Measurements from ENCODE around the gene TRANK1.
A peak's percentile ranks its signal among the peaks of the same experiment; 100 is the strongest.
"Not testable (repeated sequence)": the region's sequence is repeated elsewhere in the genome, so short reads cannot be mapped to it uniquely, and the experiment has no call there.

The TRANK1 gene

GRCh38 chr3:36881735-36882134 lies 63.1 kb downstream of the TRANK1 start:
- no peak for DNase-seq

GRCh38 chr3:36879842-36880241 lies 65.0 kb downstream of the TRANK1 start:
- DNase-seq, result not testable (repeated sequence)

GRCh38 chr3:36877930-36878685 lies 66.7 kb downstream of the TRANK1 start:
- no peak for DNase-seq

- peak; percentile 84 for DNase-seq
Observed at GRCh38 chr3:36876181-36876936, 68.5 kb downstream of the TRANK1 start.

- no peak for DNase-seq
Observed at GRCh38 chr3:36875397-36875796, 69.5 kb downstream of the TRANK1 start.

- DNase-seq, result no peak
Observed at GRCh38 chr3:36874424-36874823, 70.4 kb downstream of the TRANK1 start.

GRCh38 chr3:36871379-36872126 lies 73.3 kb downstream of the TRANK1 start:
- DNase-seq, result no peak

GRCh38 chr3:36868614-36869436 lies 76.0 kb downstream of the TRANK1 start:
- peak; percentile 65 for DNase-seq

GRCh38 chr3:36867810-36868209 lies 77.0 kb downstream of the TRANK1 start:
- DNase-seq, result no peak

GRCh38 chr3:36866368-36866767 lies 78.5 kb downstream of the TRANK1 start:
- no peak for DNase-seq

GRCh38 chr3:36864180-36865053 lies 80.4 kb downstream of the TRANK1 start:
- no peak for DNase-seq

GRCh38 chr3:36862076-36862755 lies 82.6 kb downstream of the TRANK1 start:
- DNase-seq, result no peak

DNA sequence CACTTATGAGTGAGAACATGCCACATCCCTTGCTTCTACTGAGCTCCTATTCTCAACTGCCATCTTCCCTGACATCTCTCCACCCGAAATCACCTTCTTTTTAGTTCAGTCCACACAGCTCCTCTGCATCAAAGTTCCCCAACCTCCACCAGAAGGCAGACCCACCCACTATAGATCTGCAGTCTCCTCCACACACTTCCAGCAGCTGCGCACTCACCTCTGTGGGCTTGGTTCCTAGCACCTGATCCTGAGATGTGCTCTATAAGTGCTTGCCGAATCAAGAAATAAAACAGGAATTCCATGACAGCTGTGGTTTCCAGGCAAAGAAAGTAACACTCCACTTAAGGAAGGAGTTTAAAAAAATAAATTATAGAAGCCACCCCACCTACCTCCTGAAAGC lies 85.4 kb downstream of the TRANK1 start:
- DNase-seq, result no peak

DNA sequence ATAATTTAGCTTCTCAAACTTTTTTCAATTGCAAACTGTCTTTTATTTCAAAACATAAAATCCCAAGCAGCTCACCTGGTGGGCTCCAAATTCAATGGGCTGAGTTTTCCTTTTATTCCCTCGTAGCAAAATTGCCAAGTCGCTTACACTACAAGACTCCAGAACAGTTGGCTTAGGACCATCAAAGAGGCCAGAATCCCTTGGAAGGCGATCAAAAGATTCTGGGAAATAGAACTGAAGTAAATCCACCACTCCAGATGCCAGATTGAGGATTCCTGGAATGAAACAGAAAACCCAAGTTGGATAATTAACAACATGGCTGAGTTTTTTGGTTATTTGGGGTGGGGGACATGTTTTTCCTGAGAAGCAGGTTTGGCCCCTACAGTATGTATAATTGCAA lies 92.8 kb downstream of the TRANK1 start:
- DNase-seq, result no peak

- DNase-seq, result no peak
Observed at GRCh38 chr3:36850743-36851142, 94.1 kb downstream of the TRANK1 start.

GRCh38 chr3:36846406-36846805 lies 98.4 kb downstream of the TRANK1 start:
- no peak for DNase-seq

- peak; percentile 57 for DNase-seq
Observed at GRCh38 chr3:36843065-36844051, 101.5 kb downstream of the TRANK1 start.

- no peak for DNase-seq
Observed at GRCh38 chr3:36842275-36842674, 102.6 kb downstream of the TRANK1 start.

GRCh38 chr3:36840453-36840921 lies 104.4 kb downstream of the TRANK1 start:
- DNase-seq, result no peak

DNA sequence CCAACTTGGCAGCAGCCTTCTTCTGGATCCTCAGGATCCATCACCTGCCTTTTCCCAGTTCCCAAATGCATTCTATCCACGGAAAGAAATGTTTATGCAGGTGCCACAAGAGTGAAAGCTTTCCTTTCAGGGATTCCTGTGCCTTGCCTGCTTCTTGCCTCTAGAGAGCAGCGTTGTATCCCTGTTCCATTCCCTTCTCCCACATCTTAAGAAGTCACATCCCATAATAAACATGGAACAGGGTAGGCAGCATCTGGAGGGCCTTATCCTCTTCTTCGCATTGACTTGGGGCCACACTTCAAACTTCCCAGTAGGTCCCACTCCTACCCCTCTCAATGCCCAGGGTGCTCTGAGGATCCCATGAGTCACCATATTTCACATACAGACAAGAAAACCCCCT lies 107.8 kb downstream of the TRANK1 start:
- no peak for DNase-seq
